HG03095 (cell line): Measurements from ENCODE around the gene HEBP2.
"Not testable (repeated sequence)": the region's sequence is repeated elsewhere in the genome, so short reads cannot be mapped to it uniquely, and the experiment has no call there.

Experiments
- ATAC-seq: cut with Tn5 transposase; IDR thresholded peaks from one replicate; pipeline ENCODE4 v1.9.1; 2021; ENCODE audit warnings: moderate library complexity; ENCODE audit not compliant: unreplicated experiment

HEBP2 gene

DNA sequence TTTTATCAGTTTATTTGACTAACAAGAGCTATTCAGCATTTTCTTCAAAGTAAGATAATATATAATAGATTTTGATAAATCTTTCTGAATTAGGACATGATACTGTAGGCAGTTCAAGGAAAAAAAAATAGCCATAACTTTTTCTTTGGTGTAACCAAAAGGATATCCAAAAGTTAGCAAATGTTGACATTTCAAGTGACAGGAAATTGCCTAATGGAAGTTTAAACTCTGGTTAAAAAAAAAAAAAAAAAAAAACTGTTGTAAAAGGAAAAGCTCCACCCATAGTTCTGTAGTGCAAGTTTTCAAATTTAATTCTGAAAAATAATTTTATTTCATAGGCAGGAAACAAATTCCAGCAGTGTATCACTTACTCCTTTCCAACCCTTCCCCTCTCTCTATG lies 18.8 kb downstream of the HEBP2 start:
- no peak for ATAC-seq

GRCh38 chr6:138424004-138424904 lies 20.2 kb downstream of the HEBP2 start:
- no peak for ATAC-seq

GRCh38 chr6:138425256-138425655 lies 21.2 kb downstream of the HEBP2 start:
- ATAC-seq, result not testable (repeated sequence)

DNA sequence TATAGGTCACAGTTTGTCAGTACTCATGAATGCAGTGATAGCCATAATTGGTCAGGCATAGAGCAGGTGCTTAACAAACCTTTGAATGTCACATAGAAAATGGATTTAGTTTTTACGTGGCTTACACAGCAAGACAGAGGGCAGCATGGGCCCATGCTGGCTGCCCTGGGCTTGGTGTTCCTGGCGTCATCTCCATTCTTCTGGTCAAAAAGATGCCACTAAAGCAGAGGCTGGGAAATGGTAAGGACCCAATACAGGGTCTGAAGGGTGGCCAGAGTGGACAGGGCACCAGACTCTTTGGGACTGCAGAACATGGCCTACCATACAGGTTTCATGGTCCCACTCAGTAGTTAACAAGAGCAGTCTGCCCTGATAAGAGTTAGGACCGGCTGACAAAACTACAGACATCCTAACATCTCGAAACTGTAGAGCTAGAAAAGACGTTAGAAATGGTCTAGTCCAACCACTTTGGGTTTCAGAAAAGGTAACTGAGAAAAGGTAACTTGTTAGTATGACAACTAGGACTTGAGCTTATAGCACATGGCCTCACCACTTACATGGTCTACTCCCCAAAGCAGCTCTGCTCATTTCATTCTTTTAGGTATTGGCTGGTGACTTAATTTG lies 22.6 kb downstream of the HEBP2 start:
- no peak for ATAC-seq

- ATAC-seq, result no peak
Measured at GRCh38 chr6:138427701-138428100, 23.7 kb downstream of the HEBP2 start.

DNA sequence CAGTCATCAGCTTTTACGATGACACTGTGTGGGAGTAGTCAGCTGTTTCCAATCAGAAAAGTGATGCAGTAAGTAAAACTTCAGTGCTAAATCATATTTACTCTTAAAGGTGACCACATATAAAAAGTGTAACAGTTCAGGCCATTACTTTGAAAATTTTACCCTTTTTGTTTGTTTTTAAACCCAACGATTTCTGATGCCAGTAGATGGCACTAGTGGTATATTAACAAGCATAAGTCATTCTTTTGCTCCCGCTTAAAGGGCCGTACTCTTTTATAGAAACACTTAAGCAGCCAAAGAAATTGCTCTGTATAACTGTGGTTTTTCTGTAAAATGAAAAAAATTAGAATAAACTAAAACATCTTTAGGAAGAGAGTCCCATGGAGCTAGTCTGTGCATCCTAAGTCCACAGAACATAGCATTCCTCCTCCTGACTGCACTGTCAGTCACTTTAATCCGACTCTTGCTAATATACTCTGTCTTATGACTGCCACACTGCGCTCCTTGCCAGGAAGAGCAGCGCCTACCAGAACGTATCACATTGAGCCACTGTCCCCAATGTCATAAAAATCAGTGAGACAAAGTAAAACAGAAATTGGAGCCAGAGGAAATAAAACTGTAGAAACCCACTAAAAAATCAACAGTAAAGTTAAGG lies 25.0 kb downstream of the HEBP2 start:
- no peak for ATAC-seq

DNA sequence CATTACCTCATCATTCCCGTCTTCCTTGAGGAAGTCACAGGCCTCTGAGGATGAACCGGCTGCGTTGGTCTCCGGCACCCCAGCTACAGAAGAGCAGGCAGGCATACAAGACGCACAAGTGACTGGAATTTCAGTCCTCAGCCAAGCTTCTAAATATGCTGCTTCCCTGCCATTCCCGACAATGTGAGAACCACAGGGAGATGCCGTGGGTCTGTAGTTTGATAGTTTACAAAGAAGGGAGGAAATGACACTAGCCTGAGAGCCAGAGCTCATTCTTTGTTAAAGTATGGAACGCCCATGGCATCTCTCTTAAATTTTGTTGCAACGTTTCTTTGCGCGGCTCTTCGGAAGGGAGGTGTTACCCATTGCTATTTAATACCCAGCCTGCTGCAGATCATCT lies 25.7 kb downstream of the HEBP2 start:
- ATAC-seq, result no peak

DNA sequence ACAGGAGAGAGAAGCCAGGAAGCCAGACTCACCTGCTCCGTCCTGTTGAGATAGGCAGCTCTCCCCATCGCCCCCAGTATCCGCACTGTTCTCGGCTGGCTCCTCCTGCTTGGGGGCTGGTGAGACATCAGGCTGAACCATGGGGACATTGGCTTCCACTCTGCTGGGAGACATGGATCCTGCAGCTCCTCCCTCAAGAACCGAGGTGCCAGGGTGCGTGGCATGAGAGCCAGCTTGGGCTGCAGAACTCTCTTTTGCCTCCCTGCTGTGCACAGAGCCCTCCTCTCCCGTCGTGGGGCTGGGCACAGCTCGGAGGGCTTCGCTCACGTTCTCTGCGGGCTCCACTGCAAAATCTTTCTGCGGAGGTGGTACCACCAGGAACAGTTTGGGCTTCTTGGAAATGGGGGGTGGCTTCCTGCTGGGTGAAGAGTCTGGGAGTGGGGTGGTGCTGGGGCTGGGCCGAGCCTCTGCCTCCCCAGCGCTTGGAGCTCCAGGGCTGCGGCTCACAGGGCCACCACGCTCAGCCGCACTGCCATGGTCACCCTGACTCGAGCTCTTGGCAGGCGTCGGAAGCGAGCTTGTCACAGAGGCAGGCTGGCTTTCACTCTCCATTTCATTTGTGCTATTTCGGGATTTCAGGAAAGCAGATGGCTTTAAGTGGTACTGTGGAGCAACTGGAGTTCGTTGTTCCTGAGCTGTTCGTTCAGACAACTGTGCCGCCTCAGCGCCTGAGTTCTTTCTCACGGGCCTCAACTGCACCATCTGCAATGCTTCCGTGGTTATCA lies 26.5 kb downstream of the HEBP2 start:
- ATAC-seq, result no peak

- ATAC-seq, result no peak
Measured at GRCh38 chr6:138431256-138432062, 27.4 kb downstream of the HEBP2 start.

- no peak for ATAC-seq
Measured at GRCh38 chr6:138432063-138432356, 28.0 kb downstream of the HEBP2 start.

DNA sequence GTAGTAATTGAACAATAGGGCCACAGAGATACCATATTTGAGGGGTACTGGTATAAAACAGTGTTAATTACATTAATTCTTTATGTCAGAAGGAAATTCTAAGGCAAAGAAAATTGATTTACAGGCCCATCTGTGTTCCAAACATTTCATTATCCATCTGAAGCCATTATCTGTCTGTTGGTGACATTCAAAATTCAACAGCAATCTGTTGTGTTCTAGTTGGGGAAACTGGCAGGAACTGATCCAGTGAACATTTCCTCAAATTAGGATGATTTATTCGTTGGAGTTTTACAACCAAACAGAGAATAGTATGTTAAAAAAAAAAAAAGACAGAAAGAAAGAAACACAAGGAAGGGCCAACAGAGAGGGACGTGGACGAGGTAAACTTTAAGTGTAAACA lies 30.1 kb downstream of the HEBP2 start:
- no peak for ATAC-seq

DNA sequence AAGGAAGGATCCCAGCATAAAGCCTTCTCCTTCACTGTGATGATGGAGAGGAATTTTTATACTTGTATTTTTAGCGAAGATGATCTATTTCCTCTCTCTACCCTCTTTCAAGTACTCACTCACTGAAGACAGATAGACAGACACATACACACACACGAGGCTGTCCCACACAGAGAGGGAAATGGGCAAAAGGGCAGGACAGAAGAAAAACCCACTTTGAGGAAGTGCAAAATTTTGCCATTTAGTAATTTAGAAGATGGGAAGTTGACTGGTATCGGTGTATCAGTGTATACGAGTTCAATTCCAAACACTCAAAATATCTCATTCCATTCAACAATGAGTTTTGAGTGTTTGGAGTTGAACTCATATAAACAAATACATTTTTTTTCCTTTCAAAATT lies 30.9 kb downstream of the HEBP2 start:
- ATAC-seq, result no peak

DNA sequence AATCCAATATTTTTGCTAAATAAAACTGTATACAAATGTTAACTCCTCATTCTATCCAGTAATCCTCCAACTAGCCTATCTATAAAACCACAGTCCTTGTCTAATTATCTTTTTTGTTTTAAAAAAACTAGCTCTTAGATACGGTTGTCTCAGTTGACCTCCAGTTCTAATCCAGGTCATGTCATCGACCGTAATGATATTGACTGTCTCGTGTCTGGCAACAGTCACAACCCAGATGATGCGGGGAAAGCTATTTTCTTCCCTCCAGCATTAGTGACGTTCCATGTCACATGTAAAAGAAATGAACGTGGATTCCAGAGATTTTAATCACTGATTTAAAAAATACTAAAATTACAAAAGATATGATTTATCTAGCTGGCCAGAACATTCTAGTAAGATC lies 35.5 kb downstream of the HEBP2 start:
- ATAC-seq, result no peak

GRCh38 chr6:138440296-138440695 lies 36.3 kb downstream of the HEBP2 start:
- ATAC-seq, result no peak

- no peak for ATAC-seq
Measured at GRCh38 chr6:138440758-138441357, 36.8 kb downstream of the HEBP2 start.

DNA sequence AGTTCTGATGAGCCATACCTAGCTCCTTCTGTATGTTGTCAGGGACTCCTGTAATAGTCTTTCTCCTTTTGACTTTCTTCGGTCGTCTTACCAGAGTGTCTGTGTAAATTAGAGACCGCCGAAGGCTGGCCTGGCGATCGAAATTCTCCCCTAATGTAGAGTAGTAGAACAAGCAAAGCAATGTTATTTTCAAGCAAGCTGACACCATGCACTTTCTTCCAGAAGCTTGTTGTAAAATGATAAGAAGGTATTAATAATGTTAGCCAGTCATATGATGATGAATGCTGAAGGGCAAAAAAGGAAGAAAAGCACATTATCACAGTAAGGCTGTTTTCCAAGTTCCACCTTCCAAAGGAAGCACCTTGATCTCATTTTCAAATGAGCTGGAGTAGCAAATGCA lies 37.9 kb downstream of the HEBP2 start:
- no peak for ATAC-seq

DNA sequence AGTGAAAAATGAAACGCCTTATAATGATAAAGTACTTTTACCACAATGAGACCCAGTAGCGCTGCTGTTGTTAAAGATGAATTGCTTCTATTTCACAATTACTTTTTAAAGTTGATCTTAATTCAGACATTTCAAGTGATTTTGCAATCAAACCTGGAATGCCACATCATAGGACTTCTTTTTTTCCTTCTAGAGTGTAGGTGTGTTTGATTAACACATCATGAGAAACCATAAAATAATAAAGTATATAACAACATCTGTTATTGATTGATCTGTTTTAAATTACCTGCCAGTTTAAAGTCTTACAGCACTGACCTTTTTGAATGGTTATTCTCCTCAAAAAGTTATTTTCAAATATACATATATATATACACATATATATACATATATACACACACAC lies 38.6 kb downstream of the HEBP2 start:
- no peak for ATAC-seq

- ATAC-seq, result no peak
Measured at GRCh38 chr6:138443979-138444378, 40.0 kb downstream of the HEBP2 start.

GRCh38 chr6:138446821-138447220 lies 42.8 kb downstream of the HEBP2 start:
- ATAC-seq, result no peak

GRCh38 chr6:138450445-138450844 lies 46.4 kb downstream of the HEBP2 start:
- ATAC-seq, result no peak
